ENCODE data around the gene ATP1A2. TPM values are rescaled to one million over a fixed set of nuclear protein-coding genes. Genes with fewer than 3 reads are reported as not detected.

The ATP1A2 gene
- total RNA-seq, 1 donor from 2014 or later: not detected

DNA sequence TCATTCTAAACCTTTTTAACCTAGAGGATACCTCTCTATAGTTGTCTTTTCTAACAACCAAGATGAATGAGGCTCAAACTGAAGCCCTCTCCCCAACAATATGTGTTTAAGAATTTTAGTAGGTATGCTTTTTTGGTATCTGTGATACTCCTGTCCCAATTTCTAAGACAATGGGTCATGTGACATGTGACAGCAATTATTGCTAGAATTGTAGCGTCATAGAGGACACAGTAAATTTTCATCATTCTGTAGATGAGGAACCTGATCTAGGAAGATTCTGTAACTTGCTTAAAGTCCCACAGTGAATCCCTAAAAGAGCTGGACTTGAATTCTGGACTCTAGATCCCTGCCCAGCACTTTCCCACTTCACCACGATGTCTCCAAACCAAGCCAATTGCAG lies 63.2 kb downstream of the ATP1A2 start:
- no peak overlapping the region for H3K4me3 ChIP-seq (ENCODE audit: low read depth, low read length)
- no peak for DNase-seq (ENCODE audit: low read depth)
- TF ChIP-seq, protein P1, sequence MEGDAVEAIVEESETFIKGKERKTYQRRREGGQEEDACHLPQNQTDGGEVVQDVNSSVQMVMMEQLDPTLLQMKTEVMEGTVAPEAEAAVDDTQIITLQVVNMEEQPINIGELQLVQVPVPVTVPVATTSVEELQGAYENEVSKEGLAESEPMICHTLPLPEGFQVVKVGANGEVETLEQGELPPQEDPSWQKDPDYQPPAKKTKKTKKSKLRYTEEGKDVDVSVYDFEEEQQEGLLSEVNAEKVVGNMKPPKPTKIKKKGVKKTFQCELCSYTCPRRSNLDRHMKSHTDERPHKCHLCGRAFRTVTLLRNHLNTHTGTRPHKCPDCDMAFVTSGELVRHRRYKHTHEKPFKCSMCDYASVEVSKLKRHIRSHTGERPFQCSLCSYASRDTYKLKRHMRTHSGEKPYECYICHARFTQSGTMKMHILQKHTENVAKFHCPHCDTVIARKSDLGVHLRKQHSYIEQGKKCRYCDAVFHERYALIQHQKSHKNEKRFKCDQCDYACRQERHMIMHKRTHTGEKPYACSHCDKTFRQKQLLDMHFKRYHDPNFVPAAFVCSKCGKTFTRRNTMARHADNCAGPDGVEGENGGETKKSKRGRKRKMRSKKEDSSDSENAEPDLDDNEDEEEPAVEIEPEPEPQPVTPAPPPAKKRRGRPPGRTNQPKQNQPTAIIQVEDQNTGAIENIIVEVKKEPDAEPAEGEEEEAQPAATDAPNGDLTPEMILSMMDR (conservative IDR thresholded peaks at IDR 0.05; ENCODE audit: low read depth, low read length): no peak

DNA sequence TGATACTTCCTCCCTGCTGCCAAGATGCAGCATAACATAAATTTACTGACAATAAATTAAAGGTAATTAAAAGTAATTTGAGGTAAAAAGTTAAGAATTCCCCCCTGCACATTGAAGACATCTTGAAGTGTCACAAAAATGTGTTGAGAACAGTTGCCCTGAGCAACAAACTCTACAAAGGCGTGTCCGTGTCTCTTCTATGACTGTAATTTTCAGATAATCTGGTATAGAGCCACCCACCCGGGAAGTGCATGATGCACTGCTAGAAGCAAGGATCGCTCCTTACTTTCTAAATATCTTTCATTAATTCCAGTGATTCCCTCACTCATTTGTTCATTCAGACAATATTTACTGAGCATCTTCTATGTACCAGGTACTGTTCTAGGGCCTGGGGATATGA lies 63.8 kb downstream of the ATP1A2 start:
- DNase-seq (ENCODE audit: low read depth): no peak
- TF ChIP-seq, protein P1 (conservative IDR thresholded peaks at IDR 0.05; ENCODE audit: low read depth, low read length): no peak

DNA sequence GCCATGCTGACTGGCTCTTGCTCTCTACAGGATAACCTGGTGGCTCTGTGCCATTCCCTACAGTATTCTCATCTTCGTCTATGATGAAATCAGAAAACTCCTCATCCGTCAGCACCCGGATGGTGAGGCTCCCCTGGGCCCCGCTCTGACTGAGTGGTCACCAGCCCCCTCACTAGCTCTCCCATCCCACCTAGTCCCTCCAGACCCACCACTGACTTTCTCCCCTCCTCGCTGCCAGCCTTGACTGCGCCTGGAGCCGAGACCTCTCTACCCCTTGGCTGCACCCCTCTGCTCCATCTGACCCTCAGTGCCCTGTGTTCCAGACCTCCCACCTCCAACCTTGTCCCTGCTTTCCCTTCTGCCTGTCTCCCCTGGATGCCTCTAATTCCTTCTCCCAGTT lies 70.7 kb downstream of the ATP1A2 start:
- no peak for DNase-seq (ENCODE audit: low read depth)
- TF ChIP-seq, protein P1 (conservative IDR thresholded peaks at IDR 0.05; ENCODE audit: low read depth, low read length): no peak
- no peak overlapping the region for H3K4me3 ChIP-seq (ENCODE audit: low read depth, low read length)

More for the DNA sequence above, 63.8 kb downstream of the ATP1A2 start:
- H3K4me3 ChIP-seq (ENCODE audit: low read depth, low read length): no peak overlapping the region

DNA sequence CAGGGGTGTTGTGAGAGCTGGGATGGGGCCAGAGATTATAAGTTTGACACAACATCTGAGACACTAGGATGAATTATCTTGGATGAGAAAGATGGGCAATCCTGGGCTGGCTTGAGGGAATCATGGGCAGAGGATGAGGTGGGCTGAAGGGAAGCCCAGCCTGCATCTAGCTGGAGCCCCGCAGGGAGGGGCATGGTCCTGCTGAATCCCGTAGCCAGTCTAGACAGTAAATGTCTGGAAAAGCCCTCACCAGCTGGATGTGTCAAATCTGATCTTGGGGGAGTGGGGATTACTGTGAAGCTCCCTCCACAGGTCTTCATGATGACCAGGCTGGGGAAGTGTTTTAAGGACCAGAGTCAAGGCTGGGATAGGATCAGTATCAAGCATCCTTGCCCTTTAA lies 71.2 kb downstream of the ATP1A2 start:
- H3K4me3 ChIP-seq (ENCODE audit: low read depth, low read length): no peak overlapping the region
- TF ChIP-seq, protein P1 (conservative IDR thresholded peaks at IDR 0.05; ENCODE audit: low read depth, low read length): no peak
- no peak for DNase-seq (ENCODE audit: low read depth)

DNA sequence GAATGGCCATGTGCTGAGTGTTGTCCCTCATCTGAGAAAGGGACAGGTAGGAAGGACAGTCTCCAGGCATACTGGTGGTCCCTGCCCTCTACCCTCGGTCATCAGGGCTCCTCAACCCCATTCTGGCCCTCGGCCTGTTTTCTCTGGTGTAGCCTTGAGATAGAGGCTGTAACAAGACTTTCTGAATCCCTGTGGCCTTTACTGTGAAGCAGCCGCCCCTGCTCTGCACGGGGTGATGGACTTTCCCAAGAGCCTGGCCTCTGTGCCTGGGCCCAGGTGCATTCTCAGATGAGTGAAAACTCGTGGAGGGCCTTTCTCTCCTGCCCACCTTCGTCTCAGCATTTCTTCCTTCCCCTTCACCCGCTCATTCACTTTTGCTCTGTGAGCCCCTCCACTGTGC lies 71.8 kb downstream of the ATP1A2 start:
- TF ChIP-seq, protein P1 (conservative IDR thresholded peaks at IDR 0.05; ENCODE audit: low read depth, low read length): no peak
- H3K4me3 ChIP-seq (ENCODE audit: low read depth, low read length): no peak overlapping the region
- no peak for DNase-seq (ENCODE audit: low read depth)

DNA sequence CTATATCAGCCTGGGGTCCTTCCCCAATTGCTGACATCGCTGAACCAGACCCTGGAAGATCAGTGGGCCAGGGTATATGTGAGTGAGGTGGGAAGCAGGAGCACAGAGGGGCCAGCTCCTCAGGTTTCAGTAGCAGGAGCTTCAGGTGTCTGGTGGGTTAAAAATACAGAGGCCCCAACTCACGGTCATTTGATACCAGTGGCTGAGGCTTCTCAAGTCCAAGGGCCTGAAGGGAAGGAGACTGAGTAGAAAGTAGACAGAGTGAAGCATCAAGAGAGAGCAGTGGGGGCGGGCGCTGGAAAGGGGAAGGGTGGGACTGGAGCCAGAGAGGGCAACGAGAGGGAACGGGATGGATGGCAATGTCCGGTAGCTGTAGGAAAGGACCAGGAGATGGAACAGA lies 72.8 kb downstream of the ATP1A2 start:
- no peak for DNase-seq (ENCODE audit: low read depth)
- TF ChIP-seq, protein P1 (conservative IDR thresholded peaks at IDR 0.05; ENCODE audit: low read depth, low read length): no peak
- no peak overlapping the region for H3K4me3 ChIP-seq (ENCODE audit: low read depth, low read length)

All from epithelial cell of proximal tubule (primary cell).